ENCODE measurements around the gene LAIR2. TPM values are rescaled to one million over a fixed set of nuclear protein-coding genes. Genes with fewer than 3 reads are reported as not detected.
"Not testable (repeated sequence)": the region's sequence is repeated elsewhere in the genome, so short reads cannot be mapped to it uniquely, and the experiment has no call there.

LAIR2 gene
- total RNA-seq, 1 experiment from 2014 or later = not detected

GRCh38 chr19:54493967-54494585, 8.6 kb upstream of the LAIR2 start:
- H3K27me3 ChIP-seq (replicated peaks) = peaks cover 13% of the 10 kb centered on the region; the same call in 1 of the 2 replicates
- no peaks in the 10 kb centered on the region for H3K36me3 ChIP-seq
- H3K4me1 ChIP-seq (replicated peaks) = no peaks in the 10 kb centered on the region
- H3K9me3 ChIP-seq (replicated peaks) = no peaks in the 10 kb centered on the region
- DNase-seq (ENCODE audit: low read depth in 1 of 2, low spot score in 2 of 2) = no peak
- no peak overlapping the region for H3K27ac ChIP-seq
- no peak overlapping the region for H3K4me3 ChIP-seq

- H3K36me3 ChIP-seq; H3K27ac ChIP-seq; H3K4me1 ChIP-seq (replicated peaks); H3K4me3 ChIP-seq; H3K9me3 ChIP-seq (replicated peaks); DNase-seq (ENCODE audit: low read depth in 1 of 2, low spot score in 2 of 2): not testable (repeated sequence)
- H3K27me3 ChIP-seq (replicated peaks) = peaks cover 15% of the 10 kb centered on the region; the same call in 1 of the 2 replicates
These were observed 7.3 kb upstream of the LAIR2 start for GRCh38 chr19:54495284-54495683.

- not testable (repeated sequence) for H3K4me3 ChIP-seq; DNase-seq (ENCODE audit: low read depth in 1 of 2, low spot score in 2 of 2); H3K4me1 ChIP-seq (replicated peaks); H3K36me3 ChIP-seq; H3K9me3 ChIP-seq (replicated peaks); H3K27ac ChIP-seq
- H3K27me3 ChIP-seq (replicated peaks) = peaks cover 20% of the 10 kb centered on the region; the same call in 1 of the 2 replicates
These were observed 4.7 kb upstream of the LAIR2 start for GRCh38 chr19:54497747-54498450.

GRCh38 chr19:54498451-54498772, 4.2 kb upstream of the LAIR2 start:
- DNase-seq (ENCODE audit: low read depth in 1 of 2, low spot score in 2 of 2); H3K9me3 ChIP-seq (replicated peaks); H3K4me3 ChIP-seq; H3K27ac ChIP-seq; H3K4me1 ChIP-seq (replicated peaks); H3K36me3 ChIP-seq: not testable (repeated sequence)
- H3K27me3 ChIP-seq (replicated peaks) = peaks cover 20% of the 10 kb centered on the region; the same call in 1 of the 2 replicates

- H3K36me3 ChIP-seq; H3K27ac ChIP-seq; H3K4me1 ChIP-seq (replicated peaks); H3K27me3 ChIP-seq (replicated peaks); DNase-seq (ENCODE audit: low read depth in 1 of 2, low spot score in 2 of 2); H3K4me3 ChIP-seq; H3K9me3 ChIP-seq (replicated peaks): not testable (repeated sequence)
These were observed 2.9 kb downstream of the LAIR2 start for GRCh38 chr19:54505542-54505941.

- H3K36me3 ChIP-seq = no peaks in the 10 kb centered on the region
- 0 out of 2 replicates have a peak, but pooled peaks cover 8% of the 10 kb centered on the region for H3K27me3 ChIP-seq (replicated peaks)
- H3K4me3 ChIP-seq = no peak overlapping the region
- H3K27ac ChIP-seq = no peak overlapping the region
- H3K9me3 ChIP-seq (replicated peaks) = no peaks in the 10 kb centered on the region
- no peak for DNase-seq (ENCODE audit: low read depth in 1 of 2, low spot score in 2 of 2)
- H3K4me1 ChIP-seq (replicated peaks) = no peaks in the 10 kb centered on the region
These were observed 3.4 kb downstream of the LAIR2 start for GRCh38 chr19:54506079-54506478.

- H3K27me3 ChIP-seq (replicated peaks); H3K27ac ChIP-seq; DNase-seq (ENCODE audit: low read depth in 1 of 2, low spot score in 2 of 2); H3K4me3 ChIP-seq; H3K9me3 ChIP-seq (replicated peaks); H3K36me3 ChIP-seq; H3K4me1 ChIP-seq (replicated peaks): not testable (repeated sequence)
These were observed 4.5 kb downstream of the LAIR2 start for GRCh38 chr19:54507038-54507717.

- Histone ChIP-seq H3K27me3 (replicated peaks) (0 out of 2 replicates have a peak, but pooled peaks cover 3% of the 10 kb centered on the region), H3K4me1 (replicated peaks) (no peaks in the 10 kb centered on the region), H3K9me3 (replicated peaks) (no peaks in the 10 kb centered on the region), H3K36me3 (no peaks in the 10 kb centered on the region), H3K27ac (no peak overlapping the region), H3K4me3 (no peak overlapping the region)
- DNase-seq (ENCODE audit: low read depth in 1 of 2, low spot score in 2 of 2) = no peak
These were observed 5.2 kb downstream of the LAIR2 start for GRCh38 chr19:54507824-54508223.

GRCh38 chr19:54508487-54508886, 5.9 kb downstream of the LAIR2 start:
- H3K9me3 ChIP-seq (replicated peaks); DNase-seq (ENCODE audit: low read depth in 1 of 2, low spot score in 2 of 2); H3K27ac ChIP-seq; H3K4me1 ChIP-seq (replicated peaks); H3K4me3 ChIP-seq; H3K27me3 ChIP-seq (replicated peaks); H3K36me3 ChIP-seq: not testable (repeated sequence)

- not testable (repeated sequence) for H3K36me3 ChIP-seq; H3K27ac ChIP-seq; H3K27me3 ChIP-seq (replicated peaks); H3K4me3 ChIP-seq; H3K4me1 ChIP-seq (replicated peaks); H3K9me3 ChIP-seq (replicated peaks); DNase-seq (ENCODE audit: low read depth in 1 of 2, low spot score in 2 of 2)
These were observed 6.7 kb downstream of the LAIR2 start for GRCh38 chr19:54509200-54509940.

GRCh38 chr19:54515156-54515555, 12.5 kb downstream of the LAIR2 start:
- Histone ChIP-seq H3K36me3 (no peaks in the 10 kb centered on the region), H3K9me3 (replicated peaks) (no peaks in the 10 kb centered on the region), H3K4me1 (replicated peaks) (no peaks in the 10 kb centered on the region), H3K27me3 (replicated peaks) (no peaks in the 10 kb centered on the region; the same call in 1 of the 2 replicates), H3K4me3 (no peak overlapping the region), H3K27ac (no peak overlapping the region)
- no peak for DNase-seq (ENCODE audit: low read depth in 1 of 2, low spot score in 2 of 2)

- Histone ChIP-seq H3K36me3 (no peaks in the 10 kb centered on the region), H3K27ac (no peak overlapping the region), H3K4me1 (replicated peaks) (no peaks in the 10 kb centered on the region), H3K4me3 (no peak overlapping the region), H3K9me3 (replicated peaks) (no peaks in the 10 kb centered on the region), H3K27me3 (replicated peaks) (no peaks in the 10 kb centered on the region; the same call in 1 of the 2 replicates)
- DNase-seq (ENCODE audit: low read depth in 1 of 2, low spot score in 2 of 2) = peak; percentile 12 to 54
These were observed 14.9 kb downstream of the LAIR2 start for GRCh38 chr19:54517483-54517882.

- H3K36me3 ChIP-seq = no peaks in the 10 kb centered on the region
- no peak overlapping the region for H3K4me3 ChIP-seq
- no peaks in the 10 kb centered on the region for H3K4me1 ChIP-seq (replicated peaks)
- H3K9me3 ChIP-seq (replicated peaks) = no peaks in the 10 kb centered on the region
- DNase-seq (ENCODE audit: low read depth in 1 of 2, low spot score in 2 of 2) = no peak
- H3K27ac ChIP-seq = no peak overlapping the region
- no peaks in the 10 kb centered on the region; the same call in 1 of the 2 replicates for H3K27me3 ChIP-seq (replicated peaks)
These were observed 16.2 kb downstream of the LAIR2 start for GRCh38 chr19:54518844-54519243.
